Uterus (tissue), 4 donors: Measurements from ENCODE around the gene TAS2R38. TPM values are rescaled to one million over a fixed set of nuclear protein-coding genes. Genes with fewer than 3 reads are reported as not detected.

Source experiments
- DNase-seq, 2 donors: peaks; one replicate each; pipeline ENCODE4 v3.0.0-alpha.2; 2019 to 2020
- H3K27ac ChIP-seq, 2 donors: fragments of 200-600 bp; sonication (generic); 1 replicate in 1 of 2; 2 replicates in 1 of 2; pipeline ENCODE4 v1.5.1; 2016 to 2018
- H3K27me3 ChIP-seq, 2 donors: fragments of 200-600 bp; sonication (generic); one replicate each; pipeline ENCODE4 v1.5.1; 2018 to 2019; ENCODE audit warnings: control low read depth in 1 of 2
- H3K36me3 ChIP-seq, 2 donors: fragments of 200-600 bp; sonication (generic); one replicate each; pipeline ENCODE4 v1.5.1; 2019; ENCODE audit warnings: control low read depth in 1 of 2
- H3K4me1 ChIP-seq, 2 donors: fragments of 200-600 bp; sonication (generic); one replicate each; pipeline ENCODE4 v1.5.1; 2018 to 2019; ENCODE audit warnings: control low read depth in 1 of 2
- H3K4me3 ChIP-seq, 2 donors: fragments of 200-600 bp; sonication (generic); 1 replicate in 1 of 2; 2 replicates in 1 of 2; pipeline ENCODE4 v1.5.1; 2018 to 2019; ENCODE audit warnings: mild to moderate bottlenecking in 1 of 2
- H3K9me3 ChIP-seq, 2 donors: fragments of 200-600 bp; sonication (generic); one replicate each; pipeline ENCODE4 v1.5.1; 2019; ENCODE audit warnings: control low read depth in 1 of 2
- CTCF ChIP-seq, 4 experiments: fragments of 200-600 bp in 2 of 4; fragments of 450-650 bp in 2 of 4; sonication (generic) in 2 of 4; IDR thresholded peaks; one replicate each; pipeline ENCODE4 v1.5.1; 2016 to 2019; ENCODE audit warnings: antibody characterized with exemption in 4 of 4, mild to moderate bottlenecking in 2 of 4, moderate library complexity in 1 of 4
- POLR2A ChIP-seq, 2 donors: fragments of 450-650 bp; IDR thresholded peaks; one replicate each; pipeline ENCODE4 v1.6.1; 2016; ENCODE audit warnings: antibody characterized with exemption in 2 of 2, mild to moderate bottlenecking in 1 of 2, moderate library complexity in 1 of 2
- intact Hi-C: fragments of 100-400 bp; cut with DNase I; formaldehyde crosslinking; loops from one replicate; pipeline ENCODE4 v1.15.1; 2023; ENCODE audit warnings: low total_unique reads
- total RNA-seq, 4 donors: library from RNA; depleted of rRNA in 3 of 4; stranded (reverse); fragments of >200 nt in 3 of 4; gene quantifications; one replicate each; pipeline versions ENCODE4 v1.1.0 to v1.2.4, GENCODE V29; 2014 to 2023
- donor health status: DM: yes; HTN: yes; CAD: no.

The TAS2R38 gene
- total RNA-seq, 4 donors from 2014 or later = not detected

GRCh38 chr7:142009187-142009586 lies 35.6 kb upstream of the TAS2R38 start:
- TF ChIP-seq CTCF (IDR thresholded peaks at IDR 0.05) = no peak
- no peak for TF ChIP-seq POLR2A (IDR thresholded peaks at IDR 0.05)
- no peak for DNase-seq
- H3K4me3 ChIP-seq = no peak overlapping the region
- H3K27me3 ChIP-seq = no peaks in the 10 kb centered on the region
- H3K9me3 ChIP-seq = no peaks in the 10 kb centered on the region
- no peaks in the 10 kb centered on the region for H3K4me1 ChIP-seq
- intact Hi-C loops = no loop called here
- no peak overlapping the region for H3K27ac ChIP-seq
- no peaks in the 10 kb centered on the region for H3K36me3 ChIP-seq

GRCh38 chr7:142006577-142006976 lies 33.0 kb upstream of the TAS2R38 start:
- Histone ChIP-seq H3K4me3 (no peak overlapping the region), H3K4me1 (no peaks in the 10 kb centered on the region), H3K27me3 (no peaks in the 10 kb centered on the region), H3K36me3 (no peaks in the 10 kb centered on the region), H3K9me3 (no peaks in the 10 kb centered on the region), H3K27ac (no peak overlapping the region)
- no peak for TF ChIP-seq POLR2A (IDR thresholded peaks at IDR 0.05)
- TF ChIP-seq CTCF (IDR thresholded peaks at IDR 0.05) = no peak
- no peak for DNase-seq
- intact Hi-C loops = no loop called here

GRCh38 chr7:142002179-142002578 lies 28.6 kb upstream of the TAS2R38 start:
- no peaks in the 10 kb centered on the region for H3K36me3 ChIP-seq
- no peaks in the 10 kb centered on the region for H3K27me3 ChIP-seq
- TF ChIP-seq POLR2A (IDR thresholded peaks at IDR 0.05) = no peak

GRCh38 chr7:142001163-142001874 lies 27.7 kb upstream of the TAS2R38 start:
- H3K4me1 ChIP-seq = no peaks in the 10 kb centered on the region
- H3K27me3 ChIP-seq = no peaks in the 10 kb centered on the region
- no peaks in the 10 kb centered on the region for H3K36me3 ChIP-seq
- no peaks in the 10 kb centered on the region for H3K9me3 ChIP-seq
- no peak overlapping the region for H3K27ac ChIP-seq
- no peak for DNase-seq
- no peak for TF ChIP-seq POLR2A (IDR thresholded peaks at IDR 0.05)
- no peak for TF ChIP-seq CTCF (IDR thresholded peaks at IDR 0.05)
- no peak overlapping the region for H3K4me3 ChIP-seq
- intact Hi-C loops = no loop called here

More at GRCh38 chr7:142002179-142002578, 28.6 kb upstream of the TAS2R38 start:
- H3K4me1 ChIP-seq = no peaks in the 10 kb centered on the region
- H3K4me3 ChIP-seq = no peak overlapping the region
- DNase-seq = no peak
- no peaks in the 10 kb centered on the region for H3K9me3 ChIP-seq
- H3K27ac ChIP-seq = no peak overlapping the region
- intact Hi-C loops = no loop called here

- H3K4me3 ChIP-seq = no peak overlapping the region
Observed at GRCh38 chr7:142000244-142000643, 26.7 kb upstream of the TAS2R38 start.

More at GRCh38 chr7:142000244-142000643, 26.7 kb upstream of the TAS2R38 start:
- no peaks in the 10 kb centered on the region for H3K4me1 ChIP-seq
- no peaks in the 10 kb centered on the region for H3K27me3 ChIP-seq
- no peaks in the 10 kb centered on the region for H3K9me3 ChIP-seq
- no peak for DNase-seq
- no peak overlapping the region for H3K27ac ChIP-seq
- H3K36me3 ChIP-seq = no peaks in the 10 kb centered on the region
- intact Hi-C loops = no loop called here
- no peak for TF ChIP-seq POLR2A (IDR thresholded peaks at IDR 0.05)
- no peak for TF ChIP-seq CTCF (IDR thresholded peaks at IDR 0.05)
